Neutrophil (primary cell): Measurements from ENCODE around the gene ARNT2.

ENCODE experiments used
- H3K27ac ChIP-seq: fragments of 200-600 bp; sonication (generic); 2 replicates; pipeline ENCODE4 v1.5.1; 2016; ENCODE audit warnings: mild to moderate bottlenecking, moderate library complexity
- H3K27me3 ChIP-seq: fragments of 200-600 bp; sonication (generic); 2 replicates; pipeline ENCODE4 v1.6.0; 2016; ENCODE audit warnings: mild to moderate bottlenecking
- H3K36me3 ChIP-seq: fragments of 200-600 bp; sonication (generic); 2 replicates; pipeline ENCODE4 v1.5.1; 2017
- H3K4me1 ChIP-seq, 2 experiments: fragments of 200-600 bp in 1 of 2; sonication (generic) in 1 of 2; 1 replicate in 1 of 2; 2 replicates in 1 of 2; pipeline versions ENCODE4 v1.5.1 to v1.6.1; 2013 to 2016; ENCODE audit warnings: low read depth in 1 of 2, low read length in 1 of 2, mild to moderate bottlenecking in 1 of 2, moderate library complexity in 1 of 2; ENCODE audit not compliant: control insufficient read depth in 1 of 2, insufficient read depth in 1 of 2
- H3K4me3 ChIP-seq, 2 experiments: fragments of 200-600 bp in 1 of 2; sonication (generic) in 1 of 2; 1 replicate in 1 of 2; 2 replicates in 1 of 2; pipeline ENCODE4 v1.5.1; 2013 to 2016; ENCODE audit warnings: low read depth in 1 of 2, low read length in 1 of 2, mild to moderate bottlenecking in 1 of 2, moderate library complexity in 1 of 2
- H3K9me3 ChIP-seq: fragments of 200-600 bp; sonication (generic); 2 replicates; pipeline ENCODE4 v1.5.1; 2016
- TF ChIP-seq, protein P1 (sequence below): fragments of 200-600 bp; sonication (generic); IDR thresholded peaks from 2 replicates; pipeline ENCODE4 v1.5.1; 2016; ENCODE audit warnings: antibody characterized with exemption

The ARNT2 gene

DNA sequence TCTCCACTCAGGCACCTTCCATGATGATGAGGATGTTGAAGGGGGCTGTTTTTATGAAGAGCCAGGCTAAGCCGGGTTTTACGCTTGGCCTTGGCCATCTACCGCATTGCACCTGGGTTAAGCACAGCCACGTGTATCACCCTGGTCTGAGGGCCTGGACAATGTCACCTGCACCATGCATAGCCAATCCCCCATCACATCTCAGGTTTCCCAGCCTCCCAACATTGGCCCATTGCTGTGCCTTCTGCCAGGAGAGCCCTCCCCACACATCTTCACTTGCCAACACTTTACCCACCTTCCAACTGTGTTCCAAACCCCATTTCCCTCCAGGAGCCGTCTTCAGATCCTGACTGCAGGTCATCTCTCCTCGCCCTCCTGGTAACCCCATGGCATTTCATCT, 155.6 kb downstream of the ARNT2 start:
- Histone ChIP-seq H3K9me3 (no peaks in the 10 kb centered on the region), H3K27ac (no peak overlapping the region), H3K36me3 (no peaks in the 10 kb centered on the region), H3K4me1 (no peaks in the 10 kb centered on the region), H3K4me3 (no peak overlapping the region), H3K27me3 (peaks cover 11% of the 10 kb centered on the region)
- TF ChIP-seq, protein P1, sequence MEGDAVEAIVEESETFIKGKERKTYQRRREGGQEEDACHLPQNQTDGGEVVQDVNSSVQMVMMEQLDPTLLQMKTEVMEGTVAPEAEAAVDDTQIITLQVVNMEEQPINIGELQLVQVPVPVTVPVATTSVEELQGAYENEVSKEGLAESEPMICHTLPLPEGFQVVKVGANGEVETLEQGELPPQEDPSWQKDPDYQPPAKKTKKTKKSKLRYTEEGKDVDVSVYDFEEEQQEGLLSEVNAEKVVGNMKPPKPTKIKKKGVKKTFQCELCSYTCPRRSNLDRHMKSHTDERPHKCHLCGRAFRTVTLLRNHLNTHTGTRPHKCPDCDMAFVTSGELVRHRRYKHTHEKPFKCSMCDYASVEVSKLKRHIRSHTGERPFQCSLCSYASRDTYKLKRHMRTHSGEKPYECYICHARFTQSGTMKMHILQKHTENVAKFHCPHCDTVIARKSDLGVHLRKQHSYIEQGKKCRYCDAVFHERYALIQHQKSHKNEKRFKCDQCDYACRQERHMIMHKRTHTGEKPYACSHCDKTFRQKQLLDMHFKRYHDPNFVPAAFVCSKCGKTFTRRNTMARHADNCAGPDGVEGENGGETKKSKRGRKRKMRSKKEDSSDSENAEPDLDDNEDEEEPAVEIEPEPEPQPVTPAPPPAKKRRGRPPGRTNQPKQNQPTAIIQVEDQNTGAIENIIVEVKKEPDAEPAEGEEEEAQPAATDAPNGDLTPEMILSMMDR = no peak

GRCh38 chr15:80560601-80561400, 156.6 kb downstream of the ARNT2 start:
- no peaks in the 10 kb centered on the region for H3K36me3 ChIP-seq

GRCh38 chr15:80561500-80561899, 157.3 kb downstream of the ARNT2 start:
- no peaks in the 10 kb centered on the region for H3K4me1 ChIP-seq
- no peak overlapping the region for H3K27ac ChIP-seq
- TF ChIP-seq, protein P1 = no peak
- no peaks in the 10 kb centered on the region for H3K9me3 ChIP-seq
- H3K36me3 ChIP-seq = no peaks in the 10 kb centered on the region
- H3K27me3 ChIP-seq = peaks cover 16% of the 10 kb centered on the region
- no peak overlapping the region for H3K4me3 ChIP-seq

More at GRCh38 chr15:80560601-80561400, 156.6 kb downstream of the ARNT2 start:
- no peaks in the 10 kb centered on the region for H3K9me3 ChIP-seq
- peaks cover 11% of the 10 kb centered on the region for H3K27me3 ChIP-seq
- TF ChIP-seq, protein P1 = no peak
- no peaks in the 10 kb centered on the region for H3K4me1 ChIP-seq
- H3K4me3 ChIP-seq = no peak overlapping the region
- no peak overlapping the region for H3K27ac ChIP-seq

DNA sequence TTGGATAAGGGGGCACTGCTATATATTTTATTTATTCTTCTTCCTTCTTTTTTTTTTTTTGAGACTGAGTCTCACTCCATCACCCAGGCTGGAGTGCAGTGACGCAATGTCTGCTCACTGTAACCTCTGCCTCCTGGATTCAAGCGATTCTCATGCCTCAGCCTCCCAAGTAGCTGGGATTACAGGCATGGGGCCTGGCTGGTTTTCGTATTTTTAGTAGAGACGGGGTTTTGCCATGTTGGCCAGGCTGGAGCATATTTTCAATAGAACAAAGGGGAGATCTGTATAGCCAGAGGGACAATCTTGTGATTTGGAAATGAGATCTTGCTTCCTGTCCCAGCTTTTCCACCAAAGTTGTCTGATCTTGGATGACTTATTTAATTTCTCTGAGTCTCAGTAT, 157.9 kb downstream of the ARNT2 start:
- Histone ChIP-seq H3K36me3 (no peaks in the 10 kb centered on the region), H3K4me1 (no peaks in the 10 kb centered on the region), H3K4me3 (no peak overlapping the region), H3K27ac (no peak overlapping the region), H3K27me3 (peaks cover 16% of the 10 kb centered on the region), H3K9me3 (no peaks in the 10 kb centered on the region)
- TF ChIP-seq, protein P1 = no peak

- no peaks in the 10 kb centered on the region for H3K36me3 ChIP-seq
- no peaks in the 10 kb centered on the region for H3K9me3 ChIP-seq
- H3K4me1 ChIP-seq = no peaks in the 10 kb centered on the region
- TF ChIP-seq, protein P1 = no peak
- H3K27me3 ChIP-seq = peaks cover 16% of the 10 kb centered on the region
- H3K27ac ChIP-seq = no peak overlapping the region
- no peak overlapping the region for H3K4me3 ChIP-seq
Measured at GRCh38 chr15:80562846-80563245, 158.7 kb downstream of the ARNT2 start.
